SK-N-SH (cell line): ENCODE data around the gene MED27. TPM values are rescaled to one million over a fixed set of nuclear protein-coding genes. Genes with fewer than 3 reads are reported as not detected.

Experiments
- CTCF ChIA-PET: fragments of 300-600, 350-600 bp; formaldehyde crosslinking; extraction: SDS; loops from one replicate; lab custom pipeline; 2021; lab: Yijun Ruan, JAX
- POLR2A ChIA-PET: fragments of 350-600 bp; sonication (Branson Sonifier 250); formaldehyde crosslinking; extraction: SDS; loops from one replicate; lab custom pipeline; 2020; ENCODE audit warnings: antibody characterized with exemption, inconsistent platforms; lab: Yijun Ruan, JAX
- DNase-seq: peaks from one replicate; pipeline ENCODE4 v3.0.0; 2012
- H2AFZ ChIP-seq: fragments of 200-600 bp; sonication (generic); 2 replicates; pipeline ENCODE4 v1.8.1; 2016; ENCODE audit warnings: antibody characterized with exemption, mild to moderate bottlenecking, low read depth
- H3F3A ChIP-seq: fragments of 200-600 bp; sonication (generic); replicated peaks from 2 replicates; pipeline ENCODE3; 2016; ENCODE audit warnings: antibody characterized with exemption, mild to moderate bottlenecking; ENCODE audit not compliant: insufficient read depth
- H3K27ac ChIP-seq, 2 experiments: fragments of 200-500 bp in 1 of 2; fragments of 200-600 bp in 1 of 2; sonication (Bioruptor generic) in 1 of 2; sonication (generic), shearing (Covaris generic) in 1 of 2; 2 replicates each; pipeline versions ENCODE4 v1.5.1 to v1.6.1; 2014 to 2016; ENCODE audit warnings: low read depth in 2 of 2, inconsistent platforms in 1 of 2, low read length in 1 of 2, mild to moderate bottlenecking in 1 of 2, mixed read lengths in 1 of 2
- H3K27me3 ChIP-seq: fragments of 200-600 bp; sonication (generic), shearing (Covaris generic); 2 replicates; pipeline ENCODE4 v1.6.1; 2016; ENCODE audit warnings: mixed run types; ENCODE audit not compliant: insufficient read depth
- H3K36me3 ChIP-seq, 2 experiments: fragments of 200-500 bp in 1 of 2; fragments of 200-600 bp in 1 of 2; sonication (Bioruptor generic) in 1 of 2; sonication (generic) in 1 of 2; replicated peaks in 1 of 2; 2 replicates each; pipeline versions ENCODE3 to v1.5.1; 2014 to 2016; ENCODE audit warnings: low read length in 1 of 2, mild to moderate bottlenecking in 1 of 2; ENCODE audit not compliant: insufficient read depth in 2 of 2, control insufficient read depth in 1 of 2
- H3K4me1 ChIP-seq, 2 experiments: fragments of 200-500 bp in 1 of 2; fragments of 200-600 bp in 1 of 2; sonication (Bioruptor generic) in 1 of 2; sonication (generic), shearing (Covaris generic) in 1 of 2; 2 replicates each; pipeline versions ENCODE4 v1.5.1 to v1.6.1; 2014 to 2016; ENCODE audit warnings: low read depth in 1 of 2, low read length in 1 of 2, mixed run types in 1 of 2; ENCODE audit not compliant: insufficient read depth in 2 of 2, control insufficient read depth in 1 of 2
- H3K4me2 ChIP-seq: fragments of 200-600 bp; sonication (generic), shearing (Covaris generic); 2 replicates; pipeline ENCODE4 v1.6.1; 2017; ENCODE audit warnings: mixed run types
- H3K4me3 ChIP-seq, 2 experiments: fragments of 200-500 bp in 1 of 2; fragments of 200-600 bp in 1 of 2; sonication (Bioruptor generic) in 1 of 2; sonication (generic), shearing (Covaris generic) in 1 of 2; 2 replicates each; pipeline versions ENCODE4 v1.5.1 to v1.8.1; 2014 to 2016; ENCODE audit warnings: low read depth in 2 of 2, inconsistent platforms in 1 of 2, low read length in 1 of 2, mild to moderate bottlenecking in 1 of 2, mixed read lengths in 1 of 2, moderate library complexity in 1 of 2
- H3K79me2 ChIP-seq: fragments of 200-600 bp; sonication (generic); 2 replicates; pipeline ENCODE4 v1.8.1; 2017; ENCODE audit warnings: mild to moderate bottlenecking; ENCODE audit not compliant: insufficient read depth
- H3K9ac ChIP-seq: fragments of 200-600 bp; sonication (generic); 2 replicates; pipeline ENCODE4 v1.6.1; 2017; ENCODE audit warnings: mixed run types
- H3K9me2 ChIP-seq: fragments of 200-600 bp; sonication (generic); 2 replicates; pipeline ENCODE4 v1.6.1; 2017; ENCODE audit warnings: mixed run types
- H3K9me3 ChIP-seq: fragments of 200-600 bp; sonication (generic); 2 replicates; pipeline ENCODE4 v1.6.1; 2017; ENCODE audit warnings: mixed run types, mild to moderate bottlenecking, moderate library complexity
- H4K20me1 ChIP-seq: fragments of 200-600 bp; sonication (generic); 2 replicates; pipeline ENCODE4 v1.6.1; 2017; ENCODE audit warnings: mild to moderate bottlenecking, mixed run types; ENCODE audit not compliant: insufficient read depth
- CTCF ChIP-seq: fragments of 200-600 bp; sonication (generic); IDR thresholded peaks from 2 replicates; pipeline ENCODE4 v1.6.1; 2017; ENCODE audit warnings: antibody characterized with exemption, mild to moderate bottlenecking, moderate library complexity
- EZH2phosphoT487 ChIP-seq: fragments of 200-600 bp; sonication (generic); IDR thresholded peaks from 2 replicates; pipeline ENCODE4 v1.6.1; 2017; ENCODE audit warnings: low read depth, mixed run types, mild to moderate bottlenecking, antibody characterized with exemption, moderate library complexity, borderline replicate concordance
- GABPA ChIP-seq: IDR thresholded peaks from 2 replicates; pipeline ENCODE4 v1.4.0; 2012; ENCODE audit warnings: low read depth, mild to moderate bottlenecking
- IRF3 ChIP-seq: fragments of 150-350 bp; IDR thresholded peaks from 2 replicates; pipeline ENCODE4 v1.6.1; 2016; ENCODE audit warnings: mild to moderate bottlenecking, low read depth, low read length
- JUND ChIP-seq: IDR thresholded peaks from 2 replicates; pipeline ENCODE4 v1.4.0; 2012
- MAX ChIP-seq: IDR thresholded peaks from 2 replicates; pipeline ENCODE4 v1.4.0; 2012; ENCODE audit warnings: low read depth
- MXI1 ChIP-seq: IDR thresholded peaks from 2 replicates; pipeline ENCODE4 v1.6.1; 2012; ENCODE audit warnings: mild to moderate bottlenecking, low read depth, low read length, improper control_type of control experiment
- PBX3 ChIP-seq: IDR thresholded peaks from 2 replicates; pipeline ENCODE4; 2012
- SIN3A ChIP-seq: IDR thresholded peaks from 2 replicates; pipeline ENCODE4 v1.6.1; 2012; ENCODE audit warnings: low read depth, mild to moderate bottlenecking, low read length, moderate library complexity, borderline replicate concordance
- TAF1 ChIP-seq: IDR thresholded peaks from 2 replicates; pipeline ENCODE4 v1.6.1; 2012; ENCODE audit warnings: low read depth, mild to moderate bottlenecking, low read length, moderate library complexity, borderline replicate concordance
- TCF12 ChIP-seq: IDR thresholded peaks from 2 replicates; pipeline ENCODE4 v1.4.0; 2012
- TEAD4 ChIP-seq: IDR thresholded peaks from 2 replicates; pipeline ENCODE4 v1.4.0; 2012; ENCODE audit warnings: mild to moderate bottlenecking, borderline replicate concordance; ENCODE audit not compliant: insufficient read depth
- ZBTB33 ChIP-seq: IDR thresholded peaks from 2 replicates; pipeline ENCODE4 v1.4.0; 2012; ENCODE audit warnings: low read depth, borderline replicate concordance
- WGBS: methylation state at CpG from one replicate; pipeline ENCODE4 v1.1.6; 2017; ENCODE audit warnings: low lambda C conversion rate; 5-methylcytosine and 5-hydroxymethylcytosine counted together
- polyA plus RNA-seq, 3 experiments: library from polyadenylated mRNA; depleted of rRNA; stranded (reverse); fragments of >200 nt; gene quantifications; 2 replicates each; pipeline ENCODE4 v1.2.3, GENCODE V29; 2012

MED27 gene
- polyA plus RNA-seq, 1 of the 3 experiments (the other 2 are of a cell fraction) = 35.0 TPM

- Histone ChIP-seq H3K4me3 (no peak overlapping the region), H3K27ac (no peak overlapping the region), H3K79me2 (no peaks in the 10 kb centered on the region; the same call in 1 of the 2 replicates), H3K9me3 (no peaks in the 10 kb centered on the region), H3K9ac (no peak overlapping the region), H3K4me2 (no peak overlapping the region), H3K27me3 (no peaks in the 10 kb centered on the region), H3F3A (no peaks in the 10 kb centered on the region), H4K20me1 (peaks cover 3% of the 10 kb centered on the region; the same call in 1 of the 2 replicates), H3K4me1 (peaks cover 0 to 9% of the 10 kb centered on the region in 2 experiments; a peak in 3 of 4 replicates), H2AFZ (no peak overlapping the region), H3K9me2 (no peaks in the 10 kb centered on the region), H3K36me3 (no peaks in the 10 kb centered on the region)
- CTCF ChIA-PET = interaction anchor here (2.4 kb wide), 1 partner anchor 9 kb away, joined by 6 read pairs; no protein-coding TSS in a partner anchor
- POLR2A ChIA-PET = no interaction called here
- TF ChIP-seq TEAD4 (no peak), SIN3A (no peak), CTCF (no peak), GABPA (no peak), JUND (no peak), MAX (no peak), EZH2phosphoT487 (no peak), TCF12 (no peak), TAF1 (no peak), IRF3 (no peak), PBX3 (no peak), ZBTB33 (no peak), MXI1 (no peak)
- WGBS = 98% methylated on average over 6 of the region's 6 CpGs
- no peak for DNase-seq
These were observed 118.2 kb downstream of the MED27 start for GRCh38 chr9:131961496-131961880.
